Measurements from ENCODE around the gene LKAAEAR1. TPM values are rescaled to one million over a fixed set of nuclear protein-coding genes. Genes with fewer than 3 reads are reported as not detected.

The LKAAEAR1 gene
- total and polyA plus RNA-seq, 2 of the 13 experiments (the other 11 are each of a cell fraction or from before 2014, with no cell fraction given): not detected

DNA sequence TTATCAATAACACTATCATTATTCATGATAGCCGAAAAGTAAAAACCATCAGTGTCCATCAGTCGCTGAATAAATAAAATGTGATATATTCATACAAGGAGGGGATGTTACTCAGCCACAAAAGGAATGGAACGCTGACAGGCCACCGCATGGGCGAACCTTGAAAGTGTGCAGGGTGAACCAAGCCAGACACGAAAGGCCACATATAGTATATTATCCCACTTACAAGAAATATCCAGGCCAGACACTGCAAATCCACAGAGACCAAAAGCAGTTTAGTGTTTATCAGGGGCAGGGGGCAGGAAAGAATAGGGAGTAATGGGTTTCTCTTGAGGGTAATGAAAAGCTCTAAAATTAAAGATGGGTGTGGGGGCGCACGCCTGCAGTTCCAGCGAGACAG, 40.4 kb downstream of the LKAAEAR1 start:
- no peak overlapping the region for H3K4me2 ChIP-seq (ENCODE audit: low read depth, low read length)
- DNase-seq (ENCODE audit: low spot score): no peak
- no peaks in the 10 kb centered on the region for H3K27me3 ChIP-seq (ENCODE audit: control insufficient read depth in 1 of 2, insufficient read depth in 2 of 2, low read length in 2 of 2)
- no peak for ATAC-seq
- H3K4me1 ChIP-seq (ENCODE audit: insufficient read depth, low read length): peaks cover 65% of the 10 kb centered on the region
- intact Hi-C loops (cut with micrococcal nuclease; ENCODE audit: unreplicated experiment) (no loop called here), in situ Hi-C loops (cut with HindIII; ENCODE audit: extremely low pct_ligation_motif_present, low pct_unique_long_range_greater_than_20kb) (no loop called here)
- BruUV-seq (replicated peaks): no TSS peak
- WGBS (ENCODE audit: low lambda C conversion rate): 71% methylated on average over 9 of the region's 9 CpGs
- no peaks in the 10 kb centered on the region for H3K36me3 ChIP-seq (replicated peaks in 1 of 2; ENCODE audit: control insufficient read depth in 1 of 2, insufficient read depth in 2 of 2, low read length in 2 of 2)
- no peak overlapping the region for H3K27ac ChIP-seq (ENCODE audit: extremely low read length, insufficient read depth, low read length)
- peaks cover 3% of the 10 kb centered on the region for H3K79me2 ChIP-seq (ENCODE audit: insufficient read depth, low read length)
- no peaks in the 10 kb centered on the region for H3K9me3 ChIP-seq (ENCODE audit: low read length)
- H3K9ac ChIP-seq (ENCODE audit: insufficient read depth, low read depth, low read length): no peak overlapping the region
- no peaks in the 10 kb centered on the region for H4K20me1 ChIP-seq (ENCODE audit: insufficient read depth, low read length)
- POLR2A ChIA-PET: interaction anchor here (0.7 to 10.1 kb wide), 5 partner anchors 8 to 75 kb away, joined by 3 to 252 read pairs (median 12); partner anchors contain the start of genes C20orf204, SAMD10 and SOX18
- TF ChIP-seq NFE2L2 (IDR thresholded peaks at IDR 0.05; ENCODE audit: low read length) (no peak), ZNF746 (CRISPR knock-in tag; IDR thresholded peaks at IDR 0.05) (no peak), HCFC1 (IDR thresholded peaks at IDR 0.05; ENCODE audit: low read depth, low read length) (no peak), YEATS4 (CRISPR knock-in tag; IDR thresholded peaks at IDR 0.05; ENCODE audit: borderline replicate concordance) (no peak), ZMYM4 (CRISPR knock-in tag; IDR thresholded peaks at IDR 0.05) (no peak), HNRNPK (IDR thresholded peaks at IDR 0.05; ENCODE audit: low read depth, low read length, poor library complexity, severe bottlenecking) (no peak)
- TF ChIP-seq, protein P1, sequence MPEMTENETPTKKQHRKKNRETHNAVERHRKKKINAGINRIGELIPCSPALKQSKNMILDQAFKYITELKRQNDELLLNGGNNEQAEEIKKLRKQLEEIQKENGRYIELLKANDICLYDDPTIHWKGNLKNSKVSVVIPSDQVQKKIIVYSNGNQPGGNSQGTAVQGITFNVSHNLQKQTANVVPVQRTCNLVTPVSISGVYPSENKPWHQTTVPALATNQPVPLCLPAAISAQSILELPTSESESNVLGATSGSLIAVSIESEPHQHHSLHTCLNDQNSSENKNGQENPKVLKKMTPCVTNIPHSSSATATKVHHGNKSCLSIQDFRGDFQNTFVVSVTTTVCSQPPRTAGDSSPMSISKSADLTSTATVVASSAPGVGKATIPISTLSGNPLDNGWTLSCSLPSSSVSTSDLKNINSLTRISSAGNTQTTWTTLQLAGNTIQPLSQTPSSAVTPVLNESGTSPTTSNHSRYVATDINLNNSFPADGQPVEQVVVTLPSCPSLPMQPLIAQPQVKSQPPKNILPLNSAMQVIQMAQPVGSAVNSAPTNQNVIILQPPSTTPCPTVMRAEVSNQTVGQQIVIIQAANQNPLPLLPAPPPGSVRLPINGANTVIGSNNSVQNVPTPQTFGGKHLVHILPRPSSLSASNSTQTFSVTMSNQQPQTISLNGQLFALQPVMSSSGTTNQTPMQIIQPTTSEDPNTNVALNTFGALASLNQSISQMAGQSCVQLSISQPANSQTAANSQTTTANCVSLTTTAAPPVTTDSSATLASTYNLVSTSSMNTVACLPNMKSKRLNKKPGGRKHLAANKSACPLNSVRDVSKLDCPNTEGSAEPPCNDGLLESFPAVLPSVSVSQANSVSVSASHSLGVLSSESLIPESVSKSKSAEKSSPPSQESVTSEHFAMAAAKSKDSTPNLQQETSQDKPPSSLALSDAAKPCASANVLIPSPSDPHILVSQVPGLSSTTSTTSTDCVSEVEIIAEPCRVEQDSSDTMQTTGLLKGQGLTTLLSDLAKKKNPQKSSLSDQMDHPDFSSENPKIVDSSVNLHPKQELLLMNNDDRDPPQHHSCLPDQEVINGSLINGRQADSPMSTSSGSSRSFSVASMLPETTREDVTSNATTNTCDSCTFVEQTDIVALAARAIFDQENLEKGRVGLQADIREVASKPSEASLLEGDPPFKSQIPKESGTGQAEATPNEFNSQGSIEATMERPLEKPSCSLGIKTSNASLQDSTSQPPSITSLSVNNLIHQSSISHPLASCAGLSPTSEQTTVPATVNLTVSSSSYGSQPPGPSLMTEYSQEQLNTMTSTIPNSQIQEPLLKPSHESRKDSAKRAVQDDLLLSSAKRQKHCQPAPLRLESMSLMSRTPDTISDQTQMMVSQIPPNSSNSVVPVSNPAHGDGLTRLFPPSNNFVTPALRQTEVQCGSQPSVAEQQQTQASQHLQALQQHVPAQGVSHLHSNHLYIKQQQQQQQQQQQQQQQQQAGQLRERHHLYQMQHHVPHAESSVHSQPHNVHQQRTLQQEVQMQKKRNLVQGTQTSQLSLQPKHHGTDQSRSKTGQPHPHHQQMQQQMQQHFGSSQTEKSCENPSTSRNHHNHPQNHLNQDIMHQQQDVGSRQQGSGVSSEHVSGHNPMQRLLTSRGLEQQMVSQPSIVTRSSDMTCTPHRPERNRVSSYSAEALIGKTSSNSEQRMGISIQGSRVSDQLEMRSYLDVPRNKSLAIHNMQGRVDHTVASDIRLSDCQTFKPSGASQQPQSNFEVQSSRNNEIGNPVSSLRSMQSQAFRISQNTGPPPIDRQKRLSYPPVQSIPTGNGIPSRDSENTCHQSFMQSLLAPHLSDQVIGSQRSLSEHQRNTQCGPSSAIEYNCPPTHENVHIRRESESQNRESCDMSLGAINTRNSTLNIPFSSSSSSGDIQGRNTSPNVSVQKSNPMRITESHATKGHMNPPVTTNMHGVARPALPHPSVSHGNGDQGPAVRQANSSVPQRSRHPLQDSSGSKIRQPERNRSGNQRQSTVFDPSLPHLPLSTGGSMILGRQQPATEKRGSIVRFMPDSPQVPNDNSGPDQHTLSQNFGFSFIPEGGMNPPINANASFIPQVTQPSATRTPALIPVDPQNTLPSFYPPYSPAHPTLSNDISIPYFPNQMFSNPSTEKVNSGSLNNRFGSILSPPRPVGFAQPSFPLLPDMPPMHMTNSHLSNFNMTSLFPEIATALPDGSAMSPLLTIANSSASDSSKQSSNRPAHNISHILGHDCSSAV (CRISPR knock-in tag; IDR thresholded peaks at IDR 0.05; ENCODE audit: borderline replicate concordance): no peak
- FAIRE-seq: peak; percentile 51
- no peak overlapping the region for H3K4me3 ChIP-seq (replicated peaks in 1 of 3; ENCODE audit: insufficient read depth in 1 of 3, low read depth in 2 of 3, low read length in 3 of 3)
- CTCF ChIA-PET (ENCODE audit: low intra/inter-chr PET ratio, low total read pairs): no interaction called here
- H2AFZ ChIP-seq (ENCODE audit: low read length): no peak overlapping the region

Measured in HepG2 (cell line).